ENCODE results near the gene AMBP.

AMBP gene

GRCh38 chr9:114031037-114031630 is 47.0 kb downstream of the AMBP start:
- no peak for DNase-seq (ENCODE audit: low read depth in 2 of 2)

- DNase-seq (ENCODE audit: low read depth in 2 of 2), result no peak
Observed at GRCh38 chr9:114030364-114030763, 47.7 kb downstream of the AMBP start.

- no peak for DNase-seq (ENCODE audit: low read depth in 2 of 2)
Observed at GRCh38 chr9:114029311-114030170, 48.6 kb downstream of the AMBP start.

GRCh38 chr9:114028646-114029045 is 49.5 kb downstream of the AMBP start:
- no peak for DNase-seq (ENCODE audit: low read depth in 2 of 2)

- DNase-seq (ENCODE audit: low read depth in 2 of 2), result no peak
Observed at GRCh38 chr9:114027863-114028465, 50.1 kb downstream of the AMBP start.

GRCh38 chr9:114027159-114027862 is 50.8 kb downstream of the AMBP start:
- no peak for DNase-seq (ENCODE audit: low read depth in 2 of 2)

- DNase-seq (ENCODE audit: low read depth in 2 of 2), result no peak
Observed at GRCh38 chr9:114026335-114026734, 51.8 kb downstream of the AMBP start.

- no peak for DNase-seq (ENCODE audit: low read depth in 2 of 2)
Observed at GRCh38 chr9:114025760-114026159, 52.3 kb downstream of the AMBP start.

GRCh38 chr9:114025196-114025753 is 52.8 kb downstream of the AMBP start:
- no peak for DNase-seq (ENCODE audit: low read depth in 2 of 2)

GRCh38 chr9:114023961-114024360 is 54.1 kb downstream of the AMBP start:
- DNase-seq (ENCODE audit: low read depth in 2 of 2), result no peak

- DNase-seq (ENCODE audit: low read depth in 2 of 2), result no peak
Observed at GRCh38 chr9:114021578-114021977, 56.5 kb downstream of the AMBP start.

GRCh38 chr9:114017741-114018715 is 60.1 kb downstream of the AMBP start:
- DNase-seq (ENCODE audit: low read depth in 2 of 2), result no peak

- no peak for DNase-seq (ENCODE audit: low read depth in 2 of 2)
Observed at GRCh38 chr9:114016629-114017423, 61.3 kb downstream of the AMBP start.

- no peak for DNase-seq (ENCODE audit: low read depth in 2 of 2)
Observed at GRCh38 chr9:114016101-114016500, 62.0 kb downstream of the AMBP start.

- DNase-seq (ENCODE audit: low read depth in 2 of 2), result no peak
Observed at GRCh38 chr9:114015607-114016006, 62.5 kb downstream of the AMBP start.

- no peak for DNase-seq (ENCODE audit: low read depth in 2 of 2)
Observed at GRCh38 chr9:114014044-114014443, 64.1 kb downstream of the AMBP start.

- DNase-seq (ENCODE audit: low read depth in 2 of 2), result no peak
Observed at GRCh38 chr9:114012126-114012525, 66.0 kb downstream of the AMBP start.

- DNase-seq (ENCODE audit: low read depth in 2 of 2), result no peak
Observed at GRCh38 chr9:114011313-114011712, 66.8 kb downstream of the AMBP start.
